ENCODE data around the gene PRSS12. TPM values are rescaled to one million over a fixed set of nuclear protein-coding genes. Genes with fewer than 3 reads are reported as not detected.

Gene PRSS12
- polyA plus RNA-seq, 1 donor from 2014 or later: 1.1 TPM

GRCh38 chr4:118367872-118368271 is 15.1 kb upstream of the PRSS12 start:
- TF ChIP-seq MXI1 (conservative IDR thresholded peaks at IDR 0.05; ENCODE audit: poor library complexity, severe bottlenecking) (no peak), RAD21 (conservative IDR thresholded peaks at IDR 0.05) (no peak), EP300 (conservative IDR thresholded peaks at IDR 0.05; ENCODE audit: poor library complexity, severe bottlenecking) (no peak), SMC3 (conservative IDR thresholded peaks at IDR 0.05; ENCODE audit: poor library complexity) (no peak), EZH2 (IDR thresholded peaks at IDR 0.05; ENCODE audit: borderline replicate concordance, insufficient read depth, low read length, poor library complexity, severe bottlenecking) (no peak), TAF1 (IDR thresholded peaks at IDR 0.05; ENCODE audit: low read depth) (no peak), POLR2AphosphoS5 (IDR thresholded peaks at IDR 0.05) (no peak)
- TF ChIP-seq, protein P1, sequence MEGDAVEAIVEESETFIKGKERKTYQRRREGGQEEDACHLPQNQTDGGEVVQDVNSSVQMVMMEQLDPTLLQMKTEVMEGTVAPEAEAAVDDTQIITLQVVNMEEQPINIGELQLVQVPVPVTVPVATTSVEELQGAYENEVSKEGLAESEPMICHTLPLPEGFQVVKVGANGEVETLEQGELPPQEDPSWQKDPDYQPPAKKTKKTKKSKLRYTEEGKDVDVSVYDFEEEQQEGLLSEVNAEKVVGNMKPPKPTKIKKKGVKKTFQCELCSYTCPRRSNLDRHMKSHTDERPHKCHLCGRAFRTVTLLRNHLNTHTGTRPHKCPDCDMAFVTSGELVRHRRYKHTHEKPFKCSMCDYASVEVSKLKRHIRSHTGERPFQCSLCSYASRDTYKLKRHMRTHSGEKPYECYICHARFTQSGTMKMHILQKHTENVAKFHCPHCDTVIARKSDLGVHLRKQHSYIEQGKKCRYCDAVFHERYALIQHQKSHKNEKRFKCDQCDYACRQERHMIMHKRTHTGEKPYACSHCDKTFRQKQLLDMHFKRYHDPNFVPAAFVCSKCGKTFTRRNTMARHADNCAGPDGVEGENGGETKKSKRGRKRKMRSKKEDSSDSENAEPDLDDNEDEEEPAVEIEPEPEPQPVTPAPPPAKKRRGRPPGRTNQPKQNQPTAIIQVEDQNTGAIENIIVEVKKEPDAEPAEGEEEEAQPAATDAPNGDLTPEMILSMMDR (IDR thresholded peaks at IDR 0.05; ENCODE audit: poor library complexity, severe bottlenecking): no peak
- TF ChIP-seq, protein P2, sequence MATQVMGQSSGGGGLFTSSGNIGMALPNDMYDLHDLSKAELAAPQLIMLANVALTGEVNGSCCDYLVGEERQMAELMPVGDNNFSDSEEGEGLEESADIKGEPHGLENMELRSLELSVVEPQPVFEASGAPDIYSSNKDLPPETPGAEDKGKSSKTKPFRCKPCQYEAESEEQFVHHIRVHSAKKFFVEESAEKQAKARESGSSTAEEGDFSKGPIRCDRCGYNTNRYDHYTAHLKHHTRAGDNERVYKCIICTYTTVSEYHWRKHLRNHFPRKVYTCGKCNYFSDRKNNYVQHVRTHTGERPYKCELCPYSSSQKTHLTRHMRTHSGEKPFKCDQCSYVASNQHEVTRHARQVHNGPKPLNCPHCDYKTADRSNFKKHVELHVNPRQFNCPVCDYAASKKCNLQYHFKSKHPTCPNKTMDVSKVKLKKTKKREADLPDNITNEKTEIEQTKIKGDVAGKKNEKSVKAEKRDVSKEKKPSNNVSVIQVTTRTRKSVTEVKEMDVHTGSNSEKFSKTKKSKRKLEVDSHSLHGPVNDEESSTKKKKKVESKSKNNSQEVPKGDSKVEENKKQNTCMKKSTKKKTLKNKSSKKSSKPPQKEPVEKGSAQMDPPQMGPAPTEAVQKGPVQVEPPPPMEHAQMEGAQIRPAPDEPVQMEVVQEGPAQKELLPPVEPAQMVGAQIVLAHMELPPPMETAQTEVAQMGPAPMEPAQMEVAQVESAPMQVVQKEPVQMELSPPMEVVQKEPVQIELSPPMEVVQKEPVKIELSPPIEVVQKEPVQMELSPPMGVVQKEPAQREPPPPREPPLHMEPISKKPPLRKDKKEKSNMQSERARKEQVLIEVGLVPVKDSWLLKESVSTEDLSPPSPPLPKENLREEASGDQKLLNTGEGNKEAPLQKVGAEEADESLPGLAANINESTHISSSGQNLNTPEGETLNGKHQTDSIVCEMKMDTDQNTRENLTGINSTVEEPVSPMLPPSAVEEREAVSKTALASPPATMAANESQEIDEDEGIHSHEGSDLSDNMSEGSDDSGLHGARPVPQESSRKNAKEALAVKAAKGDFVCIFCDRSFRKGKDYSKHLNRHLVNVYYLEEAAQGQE (IDR thresholded peaks at IDR 0.05; ENCODE audit: borderline replicate concordance): no peak

GRCh38 chr4:118367361-118367760 is 14.6 kb upstream of the PRSS12 start:
- H3K9me2 ChIP-seq (ENCODE audit: insufficient read depth, low read length): no peaks in the 10 kb centered on the region
- H3K9ac ChIP-seq (ENCODE audit: low read length): no peak overlapping the region
- no peak overlapping the region for H3K27ac ChIP-seq (ENCODE audit: low read length)
- no peaks in the 10 kb centered on the region for H3K9me3 ChIP-seq (ENCODE audit: low read length)
- H3K4me2 ChIP-seq (ENCODE audit: low read length): no peak overlapping the region
- H3K36me3 ChIP-seq (ENCODE audit: insufficient read depth, low read length): no peaks in the 10 kb centered on the region
- H2AFZ ChIP-seq (ENCODE audit: low read depth, low read length): no peak overlapping the region
- no peaks in the 10 kb centered on the region for H3K79me2 ChIP-seq (replicated peaks; ENCODE audit: insufficient read depth, low read length)
- H3K4me3 ChIP-seq (ENCODE audit: low read length): no peak overlapping the region
- H3K27me3 ChIP-seq (ENCODE audit: insufficient read depth, low read depth, low read length): no peaks in the 10 kb centered on the region
- TF ChIP-seq, protein P2 (IDR thresholded peaks at IDR 0.05; ENCODE audit: borderline replicate concordance): no peak
- no peak for TF ChIP-seq EZH2 (IDR thresholded peaks at IDR 0.05; ENCODE audit: borderline replicate concordance, insufficient read depth, low read length, poor library complexity, severe bottlenecking)
- TF ChIP-seq, protein P1 (IDR thresholded peaks at IDR 0.05; ENCODE audit: poor library complexity, severe bottlenecking): no peak
- no peak for TF ChIP-seq SMC3 (conservative IDR thresholded peaks at IDR 0.05; ENCODE audit: poor library complexity)
- no peak for TF ChIP-seq EP300 (conservative IDR thresholded peaks at IDR 0.05; ENCODE audit: poor library complexity, severe bottlenecking)
- TF ChIP-seq MXI1 (conservative IDR thresholded peaks at IDR 0.05; ENCODE audit: poor library complexity, severe bottlenecking): no peak
- TF ChIP-seq TAF1 (IDR thresholded peaks at IDR 0.05; ENCODE audit: low read depth): no peak
- TF ChIP-seq POLR2AphosphoS5 (IDR thresholded peaks at IDR 0.05): no peak
- no peak for TF ChIP-seq RAD21 (conservative IDR thresholded peaks at IDR 0.05)
- no peaks in the 10 kb centered on the region for H3F3A ChIP-seq (ENCODE audit: insufficient read depth, low read length, poor library complexity, severe bottlenecking)
- no peaks in the 10 kb centered on the region for H4K20me1 ChIP-seq (ENCODE audit: insufficient read depth)

More at GRCh38 chr4:118367872-118368271, 15.1 kb upstream of the PRSS12 start:
- Histone ChIP-seq H3F3A (ENCODE audit: insufficient read depth, low read length, poor library complexity, severe bottlenecking) (no peaks in the 10 kb centered on the region), H3K9me2 (ENCODE audit: insufficient read depth, low read length) (no peaks in the 10 kb centered on the region), H3K4me2 (ENCODE audit: low read length) (no peak overlapping the region), H3K27me3 (ENCODE audit: insufficient read depth, low read depth, low read length) (no peaks in the 10 kb centered on the region), H3K4me3 (ENCODE audit: low read length) (no peak overlapping the region), H2AFZ (ENCODE audit: low read depth, low read length) (no peak overlapping the region), H3K9me3 (ENCODE audit: low read length) (no peaks in the 10 kb centered on the region), H3K27ac (ENCODE audit: low read length) (no peak overlapping the region), H3K36me3 (ENCODE audit: insufficient read depth, low read length) (no peaks in the 10 kb centered on the region), H3K9ac (ENCODE audit: low read length) (no peak overlapping the region), H4K20me1 (ENCODE audit: insufficient read depth) (no peaks in the 10 kb centered on the region), H3K79me2 (replicated peaks; ENCODE audit: insufficient read depth, low read length) (no peaks in the 10 kb centered on the region)

All from neural cell (in vitro differentiated cells).